ENCODE results near the gene PEPD.

DNA sequence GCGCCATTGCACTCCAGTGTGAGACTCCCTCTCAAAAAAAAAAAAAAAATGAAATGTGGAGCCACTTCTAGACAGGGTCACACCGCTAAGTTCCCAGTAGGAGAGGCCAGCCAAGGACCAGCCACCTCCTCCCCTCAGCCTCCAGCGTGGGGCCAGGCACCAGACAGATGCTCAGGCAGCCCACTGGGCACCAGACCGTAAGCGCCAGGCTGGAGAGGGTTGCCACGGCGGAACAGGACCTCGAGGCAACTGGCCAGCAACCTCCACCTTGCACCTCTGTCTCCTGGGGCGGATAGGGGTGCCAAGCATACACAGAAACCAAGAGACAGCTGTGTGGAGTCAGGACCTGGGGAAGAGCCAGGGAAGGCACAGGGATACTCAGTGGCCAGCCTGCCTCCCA lies 3.7 kb downstream of the PEPD start:
- TF ChIP-seq GATA2 (IDR thresholded peaks at IDR 0.05; ENCODE audit: low read depth, low read length) (no peak), GATA3 (IDR thresholded peaks at IDR 0.05; ENCODE audit: low read depth, low read length) (no peak)

Measured in SH-SY5Y (cell line).